ENCODE results near the gene FBF1. TPM values are rescaled to one million over a fixed set of nuclear protein-coding genes. Genes with fewer than 3 reads are reported as not detected.
"Not testable (repeated sequence)": the region's sequence is repeated elsewhere in the genome, so short reads cannot be mapped to it uniquely, and the experiment has no call there.

FBF1 gene
- total RNA-seq, 4 donors from 2014 or later = 7.8 to 15.0 (median 10.4) TPM

DNA sequence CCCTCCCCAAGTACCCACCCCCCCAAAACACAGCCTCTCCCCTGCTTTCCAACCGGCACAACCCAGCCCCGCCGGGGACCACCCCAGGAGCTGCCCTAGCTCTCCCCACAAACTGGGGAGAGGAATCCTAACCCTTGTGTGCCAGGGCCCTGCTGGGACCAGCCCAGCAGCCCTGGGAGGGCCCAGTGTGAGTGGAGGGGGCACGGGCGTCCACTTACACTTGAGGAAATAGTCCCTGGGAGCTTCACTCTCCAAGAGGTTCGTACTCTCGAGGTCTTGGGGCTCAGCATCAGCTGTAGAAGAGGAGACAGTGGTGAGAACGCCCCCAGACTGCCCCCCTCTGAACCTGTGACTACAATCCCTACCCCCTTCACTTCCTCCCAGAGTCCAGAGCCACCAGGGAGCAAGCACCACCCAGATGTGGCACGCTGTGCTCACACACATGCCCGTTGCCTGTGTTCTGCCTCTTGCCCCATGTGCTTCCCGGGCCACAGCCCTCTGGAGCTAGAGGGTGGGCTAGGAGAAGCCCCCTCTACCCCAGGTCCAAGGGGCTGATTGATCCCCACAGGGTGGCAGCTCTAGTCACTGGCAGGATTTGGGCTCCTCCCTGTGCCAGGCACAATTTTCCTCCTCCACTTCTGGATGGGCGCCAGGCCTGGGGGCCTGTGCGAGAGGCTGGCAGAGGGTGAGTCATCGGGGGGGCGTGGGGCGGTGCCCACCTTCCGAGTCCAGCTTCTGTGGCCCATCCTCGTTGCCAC, 65.5 kb downstream of the FBF1 start:
- TF ChIP-seq POLR2AphosphoS5 (IDR thresholded peaks at IDR 0.05) (no peak), EP300 (IDR thresholded peaks at IDR 0.05) (no peak), POLR2A (IDR thresholded peaks at IDR 0.05; ENCODE audit: low read depth) (no peak)
- TF ChIP-seq, protein P1, sequence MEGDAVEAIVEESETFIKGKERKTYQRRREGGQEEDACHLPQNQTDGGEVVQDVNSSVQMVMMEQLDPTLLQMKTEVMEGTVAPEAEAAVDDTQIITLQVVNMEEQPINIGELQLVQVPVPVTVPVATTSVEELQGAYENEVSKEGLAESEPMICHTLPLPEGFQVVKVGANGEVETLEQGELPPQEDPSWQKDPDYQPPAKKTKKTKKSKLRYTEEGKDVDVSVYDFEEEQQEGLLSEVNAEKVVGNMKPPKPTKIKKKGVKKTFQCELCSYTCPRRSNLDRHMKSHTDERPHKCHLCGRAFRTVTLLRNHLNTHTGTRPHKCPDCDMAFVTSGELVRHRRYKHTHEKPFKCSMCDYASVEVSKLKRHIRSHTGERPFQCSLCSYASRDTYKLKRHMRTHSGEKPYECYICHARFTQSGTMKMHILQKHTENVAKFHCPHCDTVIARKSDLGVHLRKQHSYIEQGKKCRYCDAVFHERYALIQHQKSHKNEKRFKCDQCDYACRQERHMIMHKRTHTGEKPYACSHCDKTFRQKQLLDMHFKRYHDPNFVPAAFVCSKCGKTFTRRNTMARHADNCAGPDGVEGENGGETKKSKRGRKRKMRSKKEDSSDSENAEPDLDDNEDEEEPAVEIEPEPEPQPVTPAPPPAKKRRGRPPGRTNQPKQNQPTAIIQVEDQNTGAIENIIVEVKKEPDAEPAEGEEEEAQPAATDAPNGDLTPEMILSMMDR (IDR thresholded peaks at IDR 0.05) = no peak
- no peak for DNase-seq (ENCODE audit: extremely low spot score)
- peak overlapping the region; percentile 97 to 99 (median 98) for H3K27ac ChIP-seq (replicated peaks in 1 of 4)
- peaks cover 70 to 80% (median 74%) of the 10 kb centered on the region in 4 donors for H3K4me1 ChIP-seq
- H3K9me3 ChIP-seq = no peaks in the 10 kb centered on the region
- peak overlapping the region; percentile 80 to 95 (median 86) for H3K4me3 ChIP-seq
- no peaks in the 10 kb centered on the region for H3K27me3 ChIP-seq
- intact Hi-C loops (cut with DNase I) = loop anchor here (5.0 kb wide), 1 partner anchor 98 kb away; a partner anchor contains a TSS
- H3K36me3 ChIP-seq = peaks cover 10 to 28% (median 23%) of the 10 kb centered on the region in 4 donors
- WGBS = 49% methylated on average over 14 of the region's 18 CpGs

DNA sequence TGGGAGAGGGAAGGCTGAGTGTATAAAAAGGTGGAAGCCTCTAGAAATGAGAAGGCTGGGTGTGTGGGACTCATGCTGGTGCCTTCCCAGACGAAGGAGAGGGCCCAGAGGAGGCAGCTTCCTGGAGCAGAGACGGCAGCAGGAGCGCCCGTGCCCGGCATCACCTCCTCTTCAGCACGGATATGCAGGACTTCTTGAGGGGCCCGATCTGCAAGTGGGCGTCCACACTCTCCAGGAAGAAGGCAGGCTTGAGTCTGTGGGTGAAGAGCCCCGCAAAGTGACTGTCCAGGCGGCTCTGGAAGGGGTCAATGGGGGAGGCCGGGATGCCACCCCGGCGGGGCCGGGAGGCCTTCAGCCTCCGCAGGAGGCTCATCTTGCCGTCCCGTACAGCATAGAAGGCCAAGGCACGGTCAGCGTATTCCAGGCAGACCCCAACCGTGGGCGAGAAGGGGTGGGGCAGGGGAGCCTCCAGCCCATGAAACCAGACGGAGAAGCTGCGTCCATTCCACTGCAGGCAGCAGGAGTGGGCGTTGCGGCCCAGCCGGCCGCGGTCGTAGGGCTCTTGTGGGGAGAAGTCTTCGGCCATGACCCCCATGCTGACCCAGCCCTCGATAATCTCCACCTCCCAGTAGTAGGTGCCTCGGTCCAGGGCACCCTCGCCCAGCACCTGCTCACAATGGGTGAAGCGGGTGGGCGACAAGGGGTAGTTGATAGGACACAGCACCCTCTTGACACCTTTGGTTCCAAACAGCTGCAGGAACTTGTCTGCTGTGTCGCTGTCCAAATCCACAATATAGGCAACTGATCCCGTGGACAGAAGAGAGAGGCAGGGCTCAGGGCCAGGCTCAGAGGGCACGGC, 66.3 kb downstream of the FBF1 start:
- Histone ChIP-seq H3K9me3 (no peaks in the 10 kb centered on the region), H3K27me3 (no peaks in the 10 kb centered on the region), H3K4me3 (peak overlapping the region in 2 of 4 donors; percentile 80 to 95), H3K36me3 (peaks cover 10 to 28% (median 23%) of the 10 kb centered on the region in 4 donors), H3K27ac (replicated peaks in 1 of 4) (peak overlapping the region; percentile 97 to 99 (median 98)), H3K4me1 (peaks cover 76 to 89% (median 82%) of the 10 kb centered on the region in 4 donors)
- no peak for DNase-seq (ENCODE audit: extremely low spot score)
- TF ChIP-seq, protein P1 (IDR thresholded peaks at IDR 0.05) = no peak
- no peak for TF ChIP-seq POLR2A (IDR thresholded peaks at IDR 0.05; ENCODE audit: low read depth)
- no peak for TF ChIP-seq POLR2AphosphoS5 (IDR thresholded peaks at IDR 0.05)
- TF ChIP-seq EP300 (IDR thresholded peaks at IDR 0.05) = no peak
- WGBS = 84% methylated on average over 15 of the region's 38 CpGs
- intact Hi-C loops (cut with DNase I) = loop anchor here (5.0 kb wide), 1 partner anchor 97 kb away; a partner anchor contains a TSS

DNA sequence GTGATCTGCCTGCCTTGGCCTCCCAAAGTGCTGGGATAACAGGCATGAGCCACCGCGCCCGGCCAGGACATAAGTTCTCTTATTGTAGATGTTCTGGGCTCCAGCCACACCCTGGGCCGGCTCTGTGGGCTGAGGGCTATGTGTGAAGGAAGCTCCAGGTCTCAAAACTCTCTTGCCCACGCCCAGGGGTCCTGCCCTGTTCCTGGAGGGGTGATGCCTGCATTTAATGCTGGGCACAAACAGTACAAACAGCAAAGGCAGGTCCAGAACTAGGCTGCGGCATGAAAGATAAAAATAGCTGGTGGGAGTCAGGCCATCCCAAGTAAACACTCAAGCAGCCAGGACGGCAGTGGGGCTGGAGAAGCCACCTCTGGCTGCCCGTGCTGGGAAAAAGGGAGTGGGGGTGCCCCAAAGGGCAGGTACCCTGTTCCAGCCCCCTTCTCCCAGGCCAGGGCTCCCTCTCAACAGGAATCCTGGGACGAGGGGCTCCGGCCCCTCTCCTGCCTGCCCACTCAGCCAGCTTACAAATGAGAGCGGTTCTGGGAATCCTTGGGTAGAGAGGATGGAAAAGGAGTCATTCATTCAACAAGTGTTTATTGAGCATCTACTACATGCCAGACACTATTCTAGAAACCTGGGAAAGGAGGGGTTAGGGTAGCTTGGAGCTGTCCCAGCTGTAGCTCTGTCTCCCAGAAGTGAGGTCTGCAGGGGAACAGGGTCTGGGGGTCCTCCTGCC, 67.1 kb downstream of the FBF1 start:
- no peak for DNase-seq (ENCODE audit: extremely low spot score)
- intact Hi-C loops (cut with DNase I) = no loop called here
- peak overlapping the region; percentile 97 to 99 (median 98) for H3K27ac ChIP-seq (replicated peaks in 1 of 4)
- H3K4me1 ChIP-seq = peaks cover 79 to 89% (median 85%) of the 10 kb centered on the region in 4 donors
- no peak for TF ChIP-seq EP300 (IDR thresholded peaks at IDR 0.05)
- TF ChIP-seq POLR2AphosphoS5 (IDR thresholded peaks at IDR 0.05) = peak in 1 of 2 donors; percentile 53
- H3K4me3 ChIP-seq = peak overlapping the region in 1 of 4 donors; percentile 1
- WGBS = 45% methylated on average over 6 of the region's 11 CpGs
- peaks cover 10 to 28% (median 23%) of the 10 kb centered on the region in 4 donors for H3K36me3 ChIP-seq
- no peaks in the 10 kb centered on the region for H3K9me3 ChIP-seq
- no peaks in the 10 kb centered on the region for H3K27me3 ChIP-seq

DNA sequence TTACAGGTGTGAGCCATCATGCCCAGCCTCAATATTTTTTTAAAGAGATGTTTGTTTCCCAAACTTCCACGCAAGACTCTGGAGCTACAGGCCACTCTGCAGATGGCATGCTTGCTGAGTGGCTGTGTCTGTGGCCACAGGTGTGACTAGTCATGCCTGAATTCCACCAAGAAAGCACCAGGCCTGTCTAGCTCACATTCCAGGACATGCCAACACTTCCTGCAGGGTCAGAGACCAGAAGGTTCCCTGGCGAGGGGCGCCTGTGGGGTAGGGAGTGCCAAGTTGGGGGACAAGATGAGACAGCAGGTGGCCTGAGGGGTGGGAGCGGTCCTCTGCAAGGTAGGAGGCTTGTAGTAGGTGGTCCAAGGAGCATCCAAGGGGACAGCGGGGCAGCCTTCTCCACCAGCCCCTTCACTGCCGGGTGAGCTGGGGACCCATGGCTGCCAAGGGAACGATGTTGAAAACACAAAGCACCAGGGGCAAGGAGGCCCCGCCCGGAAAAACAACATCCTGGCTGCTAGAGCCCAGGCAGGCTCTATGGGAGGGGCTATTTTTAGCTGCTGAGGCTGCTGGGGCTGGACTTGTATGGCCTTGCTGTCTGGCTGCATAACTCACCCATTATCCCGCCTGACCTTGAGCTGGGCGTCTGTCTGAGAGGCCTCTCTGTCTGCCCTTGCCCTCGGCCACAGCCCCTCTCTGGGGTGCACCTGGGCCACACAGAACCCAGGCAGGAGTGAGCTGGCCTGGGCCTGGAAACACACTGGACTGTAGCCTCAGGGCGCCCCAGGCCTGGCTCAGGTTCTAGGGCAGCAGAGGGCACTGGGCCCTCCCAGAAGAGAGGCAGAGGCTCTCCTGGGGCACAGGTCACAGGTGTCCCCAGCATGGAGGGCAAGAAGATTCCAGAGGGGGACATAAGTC, 68.1 kb downstream of the FBF1 start:
- peaks cover 10 to 28% (median 23%) of the 10 kb centered on the region in 4 donors for H3K36me3 ChIP-seq
- peak; percentile 96 for DNase-seq (ENCODE audit: extremely low spot score)
- H3K9me3 ChIP-seq = no peaks in the 10 kb centered on the region
- H3K4me1 ChIP-seq = peaks cover 82 to 95% (median 92%) of the 10 kb centered on the region in 4 donors
- H3K27me3 ChIP-seq = no peaks in the 10 kb centered on the region
- intact Hi-C loops (cut with DNase I) = no loop called here
- peak overlapping the region; percentile 97 to 99 (median 98) for H3K27ac ChIP-seq (replicated peaks in 1 of 4)
- H3K4me3 ChIP-seq = peak overlapping the region; percentile 1 to 28 (median 16)
- TF ChIP-seq EP300 (IDR thresholded peaks at IDR 0.05) (no peak), POLR2AphosphoS5 (IDR thresholded peaks at IDR 0.05) (peak; percentile 86 to 90), POLR2A (IDR thresholded peaks at IDR 0.05; ENCODE audit: low read depth) (no peak)
- WGBS = 23% methylated on average over 11 of the region's 13 CpGs

DNA sequence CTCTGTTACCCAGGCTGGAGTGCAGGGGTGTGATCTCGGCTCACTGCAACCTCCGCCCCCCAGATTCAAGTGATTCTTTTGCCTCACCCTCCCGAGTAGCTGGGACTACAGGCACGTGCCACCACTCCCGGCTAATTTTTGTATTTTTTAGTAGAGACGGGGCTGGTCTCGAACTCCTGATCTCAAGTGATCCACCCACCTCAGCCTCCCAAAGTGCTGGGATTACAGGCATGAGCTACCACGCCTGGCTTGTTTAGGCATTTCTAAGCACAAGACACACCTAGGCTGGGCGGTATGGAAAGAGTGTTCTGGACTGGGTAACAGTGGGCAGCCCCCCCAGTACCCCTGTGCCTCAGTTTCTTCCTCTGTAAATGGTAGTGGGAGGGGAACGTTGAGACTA, 70.6 kb downstream of the FBF1 start:
- Histone ChIP-seq H3K27ac (replicated peaks in 1 of 4) (peak overlapping the region; percentile 97 to 99 (median 98)), H3K4me1 (peaks cover 68 to 78% (median 77%) of the 10 kb centered on the region in 4 donors), H3K36me3 (peaks cover 10 to 18% (median 17%) of the 10 kb centered on the region in 4 donors), H3K4me3 (peak overlapping the region; percentile 42 to 56 (median 44))
- H3K9me3 ChIP-seq; H3K27me3 ChIP-seq; intact Hi-C loops (cut with DNase I); DNase-seq (ENCODE audit: extremely low spot score): not testable (repeated sequence)
- WGBS = 56% methylated on average over 4 of the region's 10 CpGs

All from esophagus muscularis mucosa (tissue), 4 donors.